K562 (cell line): ENCODE data around the gene RYR3. TPM values are rescaled to one million over a fixed set of nuclear protein-coding genes. Genes with fewer than 3 reads are reported as not detected.

ENCODE experiments used
- ATAC-seq: fragments of 200-7000 bp; cut with Tn5 transposase; 3 replicates; pipeline ENCODE4 v1.9.1; 2020; ENCODE audit warnings: moderate library complexity
- BruUV-seq: library from RNA; stranded (reverse); fragments of 400-500 nt; replicated peaks from 2 replicates; lab custom pipeline; 2021; lab: Mats Ljungman, UMichigan
- CTCF ChIA-PET: fragments of 300-600 bp; formaldehyde crosslinking; extraction: SDS; loops from one replicate; lab custom pipeline; 2021; ENCODE audit warnings: low intra/inter-chr PET ratio; lab: Yijun Ruan, JAX
- POLR2A ChIA-PET: fragments of 300-600, 350-650 bp; sonication (Branson Sonifier 250); formaldehyde crosslinking; extraction: SDS; loops from one replicate; lab custom pipeline; 2021; ENCODE audit warnings: antibody characterized with exemption, inconsistent platforms; lab: Yijun Ruan, JAX
- DNase-seq, 4 experiments: peaks; one replicate each; pipeline versions ENCODE4 v3.0.0 to v3.0.0-alpha.2; 2011 to 2018; ENCODE audit warnings: low spot score in 3 of 4, mixed read lengths in 3 of 4; ENCODE audit errors: extremely low read depth in 1 of 4
- FAIRE-seq: peaks from 2 replicates; lab custom pipeline; 2011; peaks lifted over from hg19 to GRCh38; lab: Jason Lieb, UNC
- H2AFZ ChIP-seq: 2 replicates; pipeline ENCODE4 v1.6.0; 2011; ENCODE audit warnings: low read depth, low read length, control low read depth, inconsistent platforms
- H3K27ac ChIP-seq: fragments of 200-600 bp; 3 replicates; pipeline ENCODE4 v1.8.0; 2011; ENCODE audit warnings: low read depth, mild to moderate bottlenecking, control low read depth, inconsistent platforms, low read length, moderate library complexity, mixed read lengths; ENCODE audit errors: extremely low read depth
- H3K27me3 ChIP-seq, 2 experiments: fragments of 300-600 bp in 1 of 2; 2 replicates in 1 of 2; 3 replicates in 1 of 2; pipeline versions ENCODE4 v1.6.0 to v1.8.0; 2011; ENCODE audit warnings: inconsistent platforms in 2 of 2, low read length in 2 of 2, mild to moderate bottlenecking in 1 of 2, mixed read lengths in 1 of 2, moderate library complexity in 1 of 2; ENCODE audit not compliant: control insufficient read depth in 2 of 2, insufficient read depth in 2 of 2
- H3K36me3 ChIP-seq: fragments of 300-600 bp; 3 replicates; pipeline ENCODE4 v1.8.0; 2011; ENCODE audit warnings: mild to moderate bottlenecking, low read length, inconsistent platforms; ENCODE audit not compliant: control insufficient read depth, insufficient read depth
- H3K4me1 ChIP-seq, 2 experiments: fragments of 200-600 bp in 1 of 2; replicated peaks in 1 of 2; 2 replicates in 1 of 2; 3 replicates in 1 of 2; pipeline versions ENCODE4 v1.5.1 to v1.8.0; 2011; ENCODE audit warnings: inconsistent platforms in 2 of 2, low read length in 2 of 2, mild to moderate bottlenecking in 1 of 2, mixed read lengths in 1 of 2, moderate library complexity in 1 of 2; ENCODE audit not compliant: control insufficient read depth in 2 of 2, insufficient read depth in 2 of 2
- H3K4me2 ChIP-seq: 2 replicates; pipeline ENCODE4 v1.6.1; 2011; ENCODE audit warnings: low read length, control low read depth, inconsistent platforms, mixed read lengths; ENCODE audit not compliant: insufficient read depth
- H3K4me3 ChIP-seq: fragments of 200-600 bp; sonication (generic), shearing (Covaris generic); 2 replicates; pipeline ENCODE4 v1.5.1; 2016; ENCODE audit warnings: control low read depth, inconsistent platforms
- H3K79me2 ChIP-seq: fragments of 200-600 bp; 3 replicates; pipeline ENCODE4 v1.8.0; 2011; ENCODE audit warnings: low read length, inconsistent platforms; ENCODE audit not compliant: control insufficient read depth, insufficient read depth
- H3K9ac ChIP-seq, 2 experiments: 2 replicates each; pipeline versions ENCODE4 v1.6.0 to v1.6.1; 2011; ENCODE audit warnings: low read depth in 2 of 2, low read length in 2 of 2, control low read depth in 1 of 2, inconsistent platforms in 1 of 2, mild to moderate bottlenecking in 1 of 2, mixed read lengths in 1 of 2; ENCODE audit not compliant: insufficient read depth in 1 of 2
- H3K9me1 ChIP-seq: one replicate; pipeline ENCODE4 v1.6.0; 2011; ENCODE audit warnings: inconsistent platforms, mild to moderate bottlenecking, low read length, moderate library complexity; ENCODE audit not compliant: control insufficient read depth, insufficient read depth
- H3K9me3 ChIP-seq: replicated peaks from 2 replicates; pipeline ENCODE4 v1.5.1; 2011; ENCODE audit warnings: low read depth, low read length, inconsistent platforms; ENCODE audit not compliant: control insufficient read depth, insufficient read depth
- H4K20me1 ChIP-seq: replicated peaks from 2 replicates; pipeline ENCODE4 v1.6.1; 2011; ENCODE audit warnings: low read length, inconsistent platforms, mixed read lengths; ENCODE audit not compliant: control insufficient read depth, insufficient read depth
- ARID1B ChIP-seq: fragments of 450-650 bp; IDR thresholded peaks from 2 replicates; pipeline ENCODE4 v1.6.1; 2016; ENCODE audit warnings: antibody characterized with exemption, mild to moderate bottlenecking, inconsistent platforms
- BRD4 ChIP-seq: fragments of 200-600 bp; sonication (generic); IDR thresholded peaks from 2 replicates; pipeline ENCODE4 v1.6.1; 2017; ENCODE audit warnings: inconsistent platforms
- EWSR1 ChIP-seq: fragments of 450-650 bp; IDR thresholded peaks from 2 replicates; pipeline ENCODE4 v1.6.1; 2018; ENCODE audit warnings: borderline replicate concordance, mild to moderate bottlenecking, low read depth, moderate library complexity; ENCODE audit not compliant: partially characterized antibody
- HMGN3 ChIP-seq: IDR thresholded peaks from 2 replicates; pipeline ENCODE4 v1.6.1; 2011; ENCODE audit warnings: borderline replicate concordance, low read depth, mild to moderate bottlenecking, mixed read lengths, low read length; ENCODE audit not compliant: insufficient read length; ENCODE audit errors: extremely low read depth
- RBM25 ChIP-seq: fragments of 200-400 bp; formaldehyde crosslinking; IDR thresholded peaks from 2 replicates; pipeline ENCODE4 v1.6.1; 2018; ENCODE audit warnings: low read length, low read depth, moderate library complexity; ENCODE audit not compliant: severe bottlenecking
- STAG1 ChIP-seq: sonication (generic); formaldehyde crosslinking; IDR thresholded peaks from 2 replicates; pipeline ENCODE4 v1.5.0; 2020; ENCODE audit warnings: missing genetic modification reagents, borderline replicate concordance
- TBP ChIP-seq: optimal IDR thresholded peaks from 2 replicates; pipeline ENCODE3; 2011; ENCODE audit warnings: low read depth, low read length, improper control_type of control experiment
- TEAD1 ChIP-seq, 2 experiments: fragments of 450-650 bp in 1 of 2; sonication (generic) in 1 of 2; formaldehyde crosslinking; IDR thresholded peaks; 2 replicates each; pipeline versions ENCODE4 v1.4.0 to v1.8.0; 2020 to 2022; ENCODE audit warnings: mild to moderate bottlenecking in 2 of 2, missing genetic modification reagents in 1 of 2
- ZBTB34 ChIP-seq: fragments of 250-450 bp; sonication (Bioruptor Pico); IDR thresholded peaks from 2 replicates; pipeline ENCODE4 v1.8.0; 2021; ENCODE audit warnings: mild to moderate bottlenecking, moderate library complexity
- ZNF695 ChIP-seq: fragments of 450-650 bp; formaldehyde crosslinking; IDR thresholded peaks from 2 replicates; pipeline ENCODE4 v1.4.0; 2020; ENCODE audit warnings: mild to moderate bottlenecking, moderate library complexity
- WGBS: fragments of 100-300 bp; shearing (Covaris generic); methylation state at CpG from one replicate; pipeline ENCODE4 v1.1.6; 2016; ENCODE audit warnings: low coverage, mixed read lengths; ENCODE audit not compliant: insufficient coverage; ENCODE audit errors: missing lambda C conversion rate; 5-methylcytosine and 5-hydroxymethylcytosine counted together
- in situ Hi-C: fragments of 300-500 bp; cut with MboI; formaldehyde crosslinking; loops from 4 replicates; pipeline ENCODE4 v1.15.0; 2018; ENCODE audit warnings: inconsistent platforms, mixed read lengths
- intact Hi-C: fragments of 100-400 bp; cut with micrococcal nuclease; formaldehyde crosslinking; loops from 2 replicates; pipeline ENCODE4 v1.14.2; 2022
- polyA plus RNA-seq, 8 experiments: library from polyadenylated mRNA; depleted of rRNA in 4 of 8; stranded (reverse) in 5 of 8; unstranded in 3 of 8; fragments of >200 nt; fragmentation: Nextera tagmentation in 2 of 8; fragmentation: Illumina TruSeq in 1 of 8; extraction: Ambion mirVana in 2 of 8; extraction: Trizol in 1 of 8; gene quantifications; 2 replicates each; pipeline versions ENCODE4 v1.2.1 to v1.2.3, GENCODE V29; 2011 to 2014; ENCODE audit warnings: inconsistent platforms in 1 of 8, missing spikeins in 1 of 8
- total RNA-seq, 7 experiments: library from RNA; depleted of rRNA in 6 of 7; stranded (reverse); fragments of >200 nt in 6 of 7; fragmentation: Illumina TruSeq in 2 of 7; extraction: Trizol in 2 of 7; gene quantifications; 2 replicates each; pipeline versions ENCODE4 v1.2.1 to v1.2.3, GENCODE V29; 2011 to 2021; ENCODE audit warnings: low replicate concordance in 1 of 7
- TF ChIP-seq, protein P1 (sequence below): fragments of 250-450 bp; sonication (Bioruptor Pico); IDR thresholded peaks from 2 replicates; pipeline ENCODE4 v1.8.0; 2022; ENCODE audit warnings: moderate library complexity, mild to moderate bottlenecking, inconsistent platforms
- TF ChIP-seq, protein P2 (sequence below): sonication (generic); formaldehyde crosslinking; IDR thresholded peaks from 2 replicates; pipeline ENCODE4 v1.8.0; 2022; ENCODE audit warnings: mild to moderate bottlenecking, missing genetic modification reagents
- TF ChIP-seq, protein P3 (sequence below): sonication (generic); formaldehyde crosslinking; IDR thresholded peaks from 2 replicates; pipeline ENCODE4 v1.8.0; 2023; ENCODE audit warnings: mild to moderate bottlenecking, missing genetic modification reagents
- TF ChIP-seq, protein P4 (sequence below): sonication (generic); formaldehyde crosslinking; IDR thresholded peaks from 2 replicates; pipeline ENCODE4 v1.4.0; 2020; ENCODE audit warnings: mild to moderate bottlenecking, missing genetic modification reagents

The RYR3 gene
- total and polyA plus RNA-seq, 9 of the 15 experiments (the other 6 are each of a cell fraction or from before 2014, with no cell fraction given): 0.04 TPM; not detected in 8

DNA sequence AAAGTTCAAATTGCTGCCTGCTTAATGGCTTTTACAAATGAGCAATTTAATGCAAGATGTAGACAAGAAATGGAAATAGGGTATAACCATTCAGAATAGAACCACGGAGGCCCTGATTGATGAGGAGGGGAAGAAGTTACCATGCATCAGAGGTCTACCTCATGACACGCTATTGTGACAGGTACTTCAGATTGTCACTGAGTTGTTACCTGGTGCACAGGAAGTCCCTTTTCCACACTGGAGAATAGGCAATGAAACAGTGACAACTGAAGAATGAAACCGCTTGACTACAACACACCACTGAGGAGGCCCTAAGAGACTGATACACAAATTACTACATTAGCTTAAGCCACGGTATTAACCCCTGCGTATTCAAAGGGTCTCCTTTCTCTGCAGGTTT, 251.2 kb downstream of the RYR3 start:
- no TSS peak for BruUV-seq
- Histone ChIP-seq H4K20me1 (no peaks in the 10 kb centered on the region), H3K4me3 (no peak overlapping the region), H3K9me3 (no peaks in the 10 kb centered on the region), H3K36me3 (no peaks in the 10 kb centered on the region), H3K4me2 (no peak overlapping the region), H3K27me3 (no peaks in the 10 kb centered on the region), H3K4me1 (no peaks in the 10 kb centered on the region), H3K79me2 (no peaks in the 10 kb centered on the region), H3K27ac (no peak overlapping the region), H3K9ac (no peak overlapping the region), H2AFZ (no peak overlapping the region), H3K9me1 (no peaks in the 10 kb centered on the region)
- TF ChIP-seq EWSR1 (no peak), BRD4 (no peak), STAG1 (CRISPR knock-in tag) (no peak), TEAD1 (CRISPR knock-in tag; IDR thresholded peaks at IDR 0.05) (no peak), ARID1B (no peak), TBP (no peak), HMGN3 (no peak), ZNF695 (CRISPR knock-in tag) (no peak), ZBTB34 (CRISPR knock-in tag) (no peak), RBM25 (no peak)
- TF ChIP-seq, protein P1, sequence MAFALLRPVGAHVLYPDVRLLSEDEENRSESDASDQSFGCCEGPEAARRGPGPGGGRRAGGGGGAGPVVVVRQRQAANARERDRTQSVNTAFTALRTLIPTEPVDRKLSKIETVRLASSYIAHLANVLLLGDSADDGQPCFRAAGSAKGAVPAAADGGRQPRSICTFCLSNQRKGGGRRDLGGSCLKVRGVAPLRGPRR (CRISPR knock-in tag): no peak
- TF ChIP-seq, protein P2, sequence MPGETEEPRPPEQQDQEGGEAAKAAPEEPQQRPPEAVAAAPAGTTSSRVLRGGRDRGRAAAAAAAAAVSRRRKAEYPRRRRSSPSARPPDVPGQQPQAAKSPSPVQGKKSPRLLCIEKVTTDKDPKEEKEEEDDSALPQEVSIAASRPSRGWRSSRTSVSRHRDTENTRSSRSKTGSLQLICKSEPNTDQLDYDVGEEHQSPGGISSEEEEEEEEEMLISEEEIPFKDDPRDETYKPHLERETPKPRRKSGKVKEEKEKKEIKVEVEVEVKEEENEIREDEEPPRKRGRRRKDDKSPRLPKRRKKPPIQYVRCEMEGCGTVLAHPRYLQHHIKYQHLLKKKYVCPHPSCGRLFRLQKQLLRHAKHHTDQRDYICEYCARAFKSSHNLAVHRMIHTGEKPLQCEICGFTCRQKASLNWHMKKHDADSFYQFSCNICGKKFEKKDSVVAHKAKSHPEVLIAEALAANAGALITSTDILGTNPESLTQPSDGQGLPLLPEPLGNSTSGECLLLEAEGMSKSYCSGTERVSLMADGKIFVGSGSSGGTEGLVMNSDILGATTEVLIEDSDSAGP (CRISPR knock-in tag): no peak
- TF ChIP-seq, protein P3, sequence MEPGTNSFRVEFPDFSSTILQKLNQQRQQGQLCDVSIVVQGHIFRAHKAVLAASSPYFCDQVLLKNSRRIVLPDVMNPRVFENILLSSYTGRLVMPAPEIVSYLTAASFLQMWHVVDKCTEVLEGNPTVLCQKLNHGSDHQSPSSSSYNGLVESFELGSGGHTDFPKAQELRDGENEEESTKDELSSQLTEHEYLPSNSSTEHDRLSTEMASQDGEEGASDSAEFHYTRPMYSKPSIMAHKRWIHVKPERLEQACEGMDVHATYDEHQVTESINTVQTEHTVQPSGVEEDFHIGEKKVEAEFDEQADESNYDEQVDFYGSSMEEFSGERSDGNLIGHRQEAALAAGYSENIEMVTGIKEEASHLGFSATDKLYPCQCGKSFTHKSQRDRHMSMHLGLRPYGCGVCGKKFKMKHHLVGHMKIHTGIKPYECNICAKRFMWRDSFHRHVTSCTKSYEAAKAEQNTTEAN (CRISPR knock-in tag): no peak
- TF ChIP-seq, protein P4, sequence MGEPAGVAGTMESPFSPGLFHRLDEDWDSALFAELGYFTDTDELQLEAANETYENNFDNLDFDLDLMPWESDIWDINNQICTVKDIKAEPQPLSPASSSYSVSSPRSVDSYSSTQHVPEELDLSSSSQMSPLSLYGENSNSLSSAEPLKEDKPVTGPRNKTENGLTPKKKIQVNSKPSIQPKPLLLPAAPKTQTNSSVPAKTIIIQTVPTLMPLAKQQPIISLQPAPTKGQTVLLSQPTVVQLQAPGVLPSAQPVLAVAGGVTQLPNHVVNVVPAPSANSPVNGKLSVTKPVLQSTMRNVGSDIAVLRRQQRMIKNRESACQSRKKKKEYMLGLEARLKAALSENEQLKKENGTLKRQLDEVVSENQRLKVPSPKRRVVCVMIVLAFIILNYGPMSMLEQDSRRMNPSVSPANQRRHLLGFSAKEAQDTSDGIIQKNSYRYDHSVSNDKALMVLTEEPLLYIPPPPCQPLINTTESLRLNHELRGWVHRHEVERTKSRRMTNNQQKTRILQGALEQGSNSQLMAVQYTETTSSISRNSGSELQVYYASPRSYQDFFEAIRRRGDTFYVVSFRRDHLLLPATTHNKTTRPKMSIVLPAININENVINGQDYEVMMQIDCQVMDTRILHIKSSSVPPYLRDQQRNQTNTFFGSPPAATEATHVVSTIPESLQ: no peak
- no peak for DNase-seq
- POLR2A ChIA-PET: no interaction called here
- no peak for ATAC-seq
- CTCF ChIA-PET: no interaction called here
- intact Hi-C loops: no loop called here
- no peak for FAIRE-seq
- 0% methylated on average over 5 of the region's 5 CpGs for WGBS
- in situ Hi-C loops: no loop called here
